Activated CD4-positive, alpha-beta T cell treated with anti-CD3 and anti-CD28 coated beads for 36 hours (primary cell): ENCODE measurements around the gene FOXN3. TPM values are rescaled to one million over a fixed set of nuclear protein-coding genes. Genes with fewer than 3 reads are reported as not detected.

Experiments
- ATAC-seq: fragments of 200-7000 bp; cut with Tn5 transposase; one replicate; pipeline ENCODE4 v1.10.0; 2021; ENCODE audit warnings: mild to moderate bottlenecking, moderate library complexity
- CTCF ChIA-PET: fragments of 350-600 bp; sonication (Branson Sonifier 250); formaldehyde crosslinking; loops from one replicate; lab custom pipeline; 2021; ENCODE audit warnings: antibody characterized with exemption; lab: Charles Lee
- POLR2A ChIA-PET: fragments of 350-600 bp; sonication (Branson Sonifier 250); formaldehyde crosslinking; loops from one replicate; lab custom pipeline; 2021; ENCODE audit warnings: antibody characterized with exemption, inconsistent platforms; lab: Charles Lee
- DNase-seq: peaks from one replicate; pipeline ENCODE4 v3.0.0-alpha.2; 2020
- H3K27ac Mint-ChIP-seq: one replicate; pipeline ENCODE4 v1.8.0; 2021; ENCODE audit warnings: mixed read lengths
- H3K27me3 Mint-ChIP-seq: one replicate; pipeline ENCODE4 v1.8.0; 2021; ENCODE audit warnings: mixed read lengths
- H3K36me3 Mint-ChIP-seq: one replicate; pipeline ENCODE4 v1.8.0; 2021; ENCODE audit warnings: low read depth, mixed read lengths
- H3K4me1 Mint-ChIP-seq: one replicate; pipeline ENCODE4 v1.8.0; 2021; ENCODE audit warnings: mixed read lengths
- H3K4me3 Mint-ChIP-seq: one replicate; pipeline ENCODE4 v1.8.0; 2021; ENCODE audit warnings: mild to moderate bottlenecking, moderate library complexity, mixed read lengths
- H3K9me3 Mint-ChIP-seq: one replicate; pipeline ENCODE4 v1.8.0; 2021; ENCODE audit warnings: low read depth, mixed read lengths
- intact Hi-C, 2 experiments: fragments of 100-400 bp; cut with DNase I in 1 of 2; cut with micrococcal nuclease in 1 of 2; formaldehyde crosslinking; loops; one replicate each; pipeline versions ENCODE4 v1.14.2 to v1.15.1; 2022 to 2024; cut with DNase I, micrococcal nuclease
- total RNA-seq, 2 experiments: library from RNA; stranded (reverse); gene quantifications; one replicate each; pipeline ENCODE4 v1.2.3, GENCODE V29; 2021

FOXN3 gene
- total RNA-seq, 2 experiments from 2014 or later, result 69.1 to 76.3 TPM

GRCh38 chr14:89445273-89445973, 28.4 kb upstream of the FOXN3 start:
- H3K9me3 Mint-ChIP-seq, result no peaks in the 10 kb centered on the region
- H3K4me1 Mint-ChIP-seq, result peaks cover 67% of the 10 kb centered on the region
- ATAC-seq (peak; percentile 88), DNase-seq (peak; percentile 61)
- ChIA-PET CTCF (no interaction called here), POLR2A (interaction anchor here (0.5 to 0.7 kb wide), 2 partner anchors 15 to 339 kb away, joined by 3 read pairs; no protein-coding TSS in a partner anchor)
- H3K4me3 Mint-ChIP-seq, result no peak overlapping the region
- peaks cover 21% of the 10 kb centered on the region for H3K36me3 Mint-ChIP-seq
- intact Hi-C loops, result loop anchor here in 1 of 2 experiments (1.0 kb wide), 1 partner anchor 16 kb away; no protein-coding TSS in a partner anchor
- no peaks in the 10 kb centered on the region for H3K27me3 Mint-ChIP-seq
- peak overlapping the region; percentile 89 for H3K27ac Mint-ChIP-seq

DNA sequence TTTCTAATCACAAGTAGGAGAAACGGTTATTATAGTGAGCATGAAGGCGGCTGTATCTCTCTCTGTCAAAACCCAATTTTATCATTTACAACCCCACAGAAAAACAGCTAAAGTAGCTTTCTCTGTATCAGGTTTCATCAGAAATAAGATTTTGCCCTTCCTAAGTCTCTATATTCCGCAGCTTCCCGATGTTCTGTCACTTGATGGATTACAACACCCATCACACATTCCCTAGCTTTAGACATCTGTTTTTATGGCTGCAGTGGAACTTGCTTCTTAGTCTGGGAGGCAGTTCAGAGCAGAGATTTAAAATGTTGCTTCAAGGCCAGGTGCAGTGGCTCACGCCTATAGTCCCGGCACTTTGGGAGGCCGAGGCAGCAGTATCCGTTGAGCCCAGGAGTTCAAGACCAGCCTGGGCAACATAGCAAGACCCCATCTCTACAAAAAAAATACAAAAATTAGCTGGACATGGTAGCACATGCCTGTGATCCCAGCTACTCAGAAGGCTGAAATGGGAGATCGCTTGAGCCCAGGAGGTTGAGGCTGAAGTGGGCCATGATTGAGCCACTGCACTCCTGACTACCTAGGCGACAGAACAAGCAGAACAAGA, 27.6 kb upstream of the FOXN3 start:
- ChIA-PET POLR2A (interaction anchor here (0.6 kb wide), 1 partner anchor 196 kb away, joined by 12 read pairs; no protein-coding TSS in a partner anchor), CTCF (interaction anchor here (0.6 kb wide), 1 partner anchor 10 kb away, joined by 3 read pairs; no protein-coding TSS in a partner anchor)
- Mint-ChIP-seq H3K4me3 (peak overlapping the region; percentile 15), H3K27me3 (no peaks in the 10 kb centered on the region), H3K9me3 (no peaks in the 10 kb centered on the region), H3K36me3 (peaks cover 21% of the 10 kb centered on the region), H3K27ac (peak overlapping the region; percentile 88), H3K4me1 (peaks cover 68% of the 10 kb centered on the region)
- no peak for DNase-seq
- ATAC-seq, result no peak
- intact Hi-C loops, result loop anchor here (1.0 kb wide), 2 partner anchors 14 to 15 kb away; no protein-coding TSS in a partner anchor

GRCh38 chr14:89444044-89444443, 27.0 kb upstream of the FOXN3 start:
- Mint-ChIP-seq H3K27me3 (no peaks in the 10 kb centered on the region), H3K36me3 (peaks cover 21% of the 10 kb centered on the region), H3K9me3 (no peaks in the 10 kb centered on the region), H3K4me1 (peaks cover 67% of the 10 kb centered on the region), H3K4me3 (peak overlapping the region; percentile 15), H3K27ac (peak overlapping the region; percentile 88)
- ATAC-seq (peak; percentile 34), DNase-seq (peak; percentile 63)
- intact Hi-C loops, result loop anchor here in 1 of 2 experiments (1.0 kb wide), 1 partner anchor 14 kb away; no protein-coding TSS in a partner anchor
- POLR2A ChIA-PET, result interaction anchor here (0.6 kb wide), 1 partner anchor 197 kb away, joined by 12 read pairs; no protein-coding TSS in a partner anchor
- CTCF ChIA-PET, result no interaction called here

DNA sequence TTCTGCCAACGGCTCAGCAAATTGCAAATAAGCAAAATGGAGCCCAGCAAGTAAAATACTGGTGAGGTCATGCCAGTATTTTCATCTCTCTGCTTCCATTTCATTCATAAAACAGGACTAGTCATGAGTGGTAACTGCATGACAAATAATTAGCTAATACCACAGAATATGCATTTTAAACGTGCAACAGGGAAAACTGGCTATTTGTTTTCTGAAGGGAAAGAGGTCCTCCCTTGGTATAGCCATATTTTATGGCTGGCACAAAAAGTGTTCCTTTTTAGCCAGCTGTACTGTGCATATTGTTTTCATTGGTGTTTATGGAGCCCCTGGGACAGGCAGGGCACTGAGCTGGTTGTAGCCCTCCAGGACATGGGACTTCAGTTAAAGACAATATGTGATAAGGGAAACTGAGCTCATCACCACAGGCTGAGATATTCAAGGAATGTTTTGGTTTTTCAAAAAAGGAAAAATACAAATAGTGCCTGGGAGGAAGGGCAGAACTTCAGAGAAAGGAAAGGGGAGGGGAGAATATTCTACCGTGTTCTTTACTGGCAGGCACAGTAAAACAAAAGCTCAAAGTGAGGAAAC, 26.1 kb upstream of the FOXN3 start:
- CTCF ChIA-PET, result interaction anchor here (0.8 to 1.1 kb wide), 2 partner anchors 13 to 27 kb away, joined by 3 read pairs; no protein-coding TSS in a partner anchor
- no peaks in the 10 kb centered on the region for H3K9me3 Mint-ChIP-seq
- POLR2A ChIA-PET, result no interaction called here
- peak overlapping the region; percentile 88 for H3K27ac Mint-ChIP-seq
- no peak for ATAC-seq
- H3K27me3 Mint-ChIP-seq, result no peaks in the 10 kb centered on the region
- H3K4me3 Mint-ChIP-seq, result no peak overlapping the region
- DNase-seq, result no peak
- intact Hi-C loops, result no loop called here
- peaks cover 67% of the 10 kb centered on the region for H3K4me1 Mint-ChIP-seq
- peaks cover 21% of the 10 kb centered on the region for H3K36me3 Mint-ChIP-seq

GRCh38 chr14:89442280-89442679, 25.2 kb upstream of the FOXN3 start:
- POLR2A ChIA-PET, result no interaction called here
- no peak for ATAC-seq

GRCh38 chr14:89440986-89441909, 24.2 kb upstream of the FOXN3 start:
- CTCF ChIA-PET, result interaction anchor here (0.6 kb wide), 1 partner anchor 435 kb away, joined by 3 read pairs; no protein-coding TSS in a partner anchor
- peaks cover 18% of the 10 kb centered on the region for H3K36me3 Mint-ChIP-seq
- H3K27ac Mint-ChIP-seq, result peak overlapping the region; percentile 31
- peaks cover 61% of the 10 kb centered on the region for H3K4me1 Mint-ChIP-seq
- no peaks in the 10 kb centered on the region for H3K27me3 Mint-ChIP-seq
- intact Hi-C loops, result no loop called here
- peaks cover 3% of the 10 kb centered on the region for H3K9me3 Mint-ChIP-seq
- no peak for DNase-seq
- no peak overlapping the region for H3K4me3 Mint-ChIP-seq
- ATAC-seq, result no peak
- POLR2A ChIA-PET, result no interaction called here

More at GRCh38 chr14:89442280-89442679, 25.2 kb upstream of the FOXN3 start:
- DNase-seq, result no peak
- Mint-ChIP-seq H3K4me3 (no peak overlapping the region), H3K27me3 (no peaks in the 10 kb centered on the region), H3K4me1 (peaks cover 67% of the 10 kb centered on the region), H3K36me3 (peaks cover 20% of the 10 kb centered on the region), H3K27ac (no peak overlapping the region), H3K9me3 (peaks cover 2% of the 10 kb centered on the region)
- intact Hi-C loops, result no loop called here
- CTCF ChIA-PET, result interaction anchor here (0.6 kb wide), 1 partner anchor 436 kb away, joined by 3 read pairs; no protein-coding TSS in a partner anchor

GRCh38 chr14:89435892-89436656, 19.0 kb upstream of the FOXN3 start:
- H3K4me3 Mint-ChIP-seq, result no peak overlapping the region
- peaks cover 15% of the 10 kb centered on the region for H3K36me3 Mint-ChIP-seq
- peak overlapping the region; percentile 2 for H3K27ac Mint-ChIP-seq
- ATAC-seq (no peak), DNase-seq (no peak)
- CTCF ChIA-PET, result no interaction called here
- H3K9me3 Mint-ChIP-seq, result peaks cover 3% of the 10 kb centered on the region
- H3K27me3 Mint-ChIP-seq, result no peaks in the 10 kb centered on the region
- POLR2A ChIA-PET, result no interaction called here
- intact Hi-C loops, result no loop called here
- H3K4me1 Mint-ChIP-seq, result peaks cover 48% of the 10 kb centered on the region

GRCh38 chr14:89435492-89435891, 18.5 kb upstream of the FOXN3 start:
- no peaks in the 10 kb centered on the region for H3K27me3 Mint-ChIP-seq
- no peak overlapping the region for H3K4me3 Mint-ChIP-seq
- intact Hi-C loops, result no loop called here
- peaks cover 14% of the 10 kb centered on the region for H3K36me3 Mint-ChIP-seq
- ATAC-seq (no peak), DNase-seq (no peak)
- ChIA-PET POLR2A (no interaction called here), CTCF (interaction anchor here (0.6 kb wide), 1 partner anchor 169 kb away, joined by 3 read pairs; no protein-coding TSS in a partner anchor)
- H3K4me1 Mint-ChIP-seq, result peaks cover 48% of the 10 kb centered on the region
- peak overlapping the region; percentile 4 for H3K27ac Mint-ChIP-seq
- peaks cover 3% of the 10 kb centered on the region for H3K9me3 Mint-ChIP-seq

DNA sequence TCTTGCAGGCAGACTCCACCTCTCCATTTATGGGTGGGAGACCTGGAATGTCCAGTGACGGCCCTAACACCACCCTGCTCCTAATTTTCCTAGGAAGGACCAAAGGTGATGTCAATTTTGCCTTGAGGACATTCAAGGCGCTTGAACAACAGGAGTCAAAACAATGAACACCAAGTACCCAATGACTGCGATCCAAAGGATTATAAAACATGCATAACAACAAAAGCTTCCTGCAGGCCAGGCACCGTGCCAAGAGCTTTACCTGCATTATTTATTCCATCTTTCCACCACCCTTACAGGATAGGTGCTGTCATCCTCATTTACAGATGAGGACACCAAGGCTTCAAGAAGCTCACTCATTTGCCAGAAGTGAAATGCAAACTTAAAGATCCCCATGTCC, 15.2 kb upstream of the FOXN3 start:
- peak overlapping the region; percentile 69 for H3K27ac Mint-ChIP-seq
- peaks cover 1% of the 10 kb centered on the region for H3K9me3 Mint-ChIP-seq
- CTCF ChIA-PET, result no interaction called here
- no peak overlapping the region for H3K4me3 Mint-ChIP-seq
- DNase-seq (no peak), ATAC-seq (no peak)
- POLR2A ChIA-PET, result no interaction called here
- peaks cover 62% of the 10 kb centered on the region for H3K4me1 Mint-ChIP-seq
- intact Hi-C loops, result loop anchor here in 1 of 2 experiments (5.0 kb wide), 1 partner anchor 525 kb away; the partner anchor contains the start of gene TDP1
- peaks cover 15% of the 10 kb centered on the region for H3K36me3 Mint-ChIP-seq
- H3K27me3 Mint-ChIP-seq, result no peaks in the 10 kb centered on the region
